Spleen (tissue), 3 donors: ENCODE measurements around the gene STK33.

ENCODE experiments used
- POLR2A ChIP-seq, 3 donors: fragments of 450-650 bp; IDR thresholded peaks; one replicate each; pipeline ENCODE4 v1.5.1; 2017; ENCODE audit warnings: antibody characterized with exemption in 3 of 3, mild to moderate bottlenecking in 1 of 3
- POLR2AphosphoS5 ChIP-seq, 3 donors: sonication (generic); formaldehyde crosslinking; IDR thresholded peaks; one replicate each; pipeline ENCODE4 v1.5.1; 2017; ENCODE audit warnings: antibody characterized with exemption in 3 of 3

- TF ChIP-seq POLR2A (IDR thresholded peaks at IDR 0.05): no peak
- TF ChIP-seq POLR2AphosphoS5 (IDR thresholded peaks at IDR 0.05): no peak
These were observed 241.0 kb downstream of the STK33 start for GRCh38 chr11:8352876-8353505.
